PC-3 (cell line): ENCODE measurements around the gene NRL. TPM values are rescaled to one million over a fixed set of nuclear protein-coding genes. Genes with fewer than 3 reads are reported as not detected.

Experiments used
- ATAC-seq: fragments of 200-7000 bp; cut with Tn5 transposase; 2 replicates; pipeline ENCODE4 v1.9.1; 2020; ENCODE audit warnings: mild to moderate bottlenecking, moderate library complexity
- BruUV-seq: library from RNA; stranded (reverse); fragments of 400-500 nt; replicated peaks from 2 replicates; lab custom pipeline; 2021; lab: Mats Ljungman, UMichigan
- CTCF ChIA-PET: fragments of 300-600 bp; sonication (Branson Sonifier 250); formaldehyde crosslinking; loops from one replicate; lab custom pipeline; 2022; ENCODE audit warnings: antibody characterized with exemption; lab: Charles Lee
- POLR2A ChIA-PET: fragments of 300-600 bp; sonication (Branson Sonifier 250); formaldehyde crosslinking; loops from one replicate; lab custom pipeline; 2022; ENCODE audit warnings: antibody characterized with exemption; ENCODE audit not compliant: unreplicated experiment; lab: Charles Lee
- DNase-seq: peaks from one replicate; pipeline ENCODE4 v3.0.0-alpha.2; 2015
- H2AFZ ChIP-seq: fragments of 300-600 bp; sonication (generic); 2 replicates; pipeline ENCODE4 v1.6.0; 2016; ENCODE audit warnings: antibody characterized with exemption, low read length
- H3F3A ChIP-seq: fragments of 300-600 bp; sonication (generic); one replicate; pipeline ENCODE4 v1.6.0; 2017; ENCODE audit warnings: antibody characterized with exemption, low read length, control low read depth, mild to moderate bottlenecking; ENCODE audit not compliant: unreplicated experiment
- H3K27ac ChIP-seq: fragments of 300-600 bp; sonication (generic); 2 replicates; pipeline ENCODE4 v1.5.1; 2016; ENCODE audit warnings: mild to moderate bottlenecking, low read length
- H3K27me3 ChIP-seq: fragments of 300-600 bp; sonication (generic); 2 replicates; pipeline ENCODE4 v1.6.1; 2016; ENCODE audit warnings: low read length, mixed read lengths
- H3K36me3 ChIP-seq: fragments of 300-600 bp; sonication (generic); 2 replicates; pipeline ENCODE4 v1.6.1; 2016; ENCODE audit warnings: low read depth, mixed run types, low read length, mixed read lengths
- H3K4me1 ChIP-seq: fragments of 300-600 bp; sonication (generic); 2 replicates; pipeline ENCODE4 v1.5.1; 2016; ENCODE audit warnings: low read length; ENCODE audit not compliant: insufficient read depth
- H3K4me2 ChIP-seq: fragments of 300-600 bp; sonication (generic); 2 replicates; pipeline ENCODE4 v1.6.0; 2016; ENCODE audit warnings: low read length
- H3K4me3 ChIP-seq: fragments of 300-600 bp; sonication (generic); 2 replicates; pipeline ENCODE4 v1.5.1; 2016; ENCODE audit warnings: mild to moderate bottlenecking, low read length, mixed read lengths
- H3K79me2 ChIP-seq: fragments of 300-600 bp; sonication (generic); 2 replicates; pipeline ENCODE4 v1.6.1; 2017; ENCODE audit warnings: low read length, mixed read lengths
- H3K9ac ChIP-seq: fragments of 300-600 bp; sonication (generic); 2 replicates; pipeline ENCODE4 v1.6.0; 2016; ENCODE audit warnings: mild to moderate bottlenecking, low read length
- H3K9me2 ChIP-seq: fragments of 300-600 bp; sonication (generic); replicated peaks from 2 replicates; pipeline ENCODE4 v1.6.1; 2016; ENCODE audit warnings: mixed run types, low read length, mixed read lengths
- H3K9me3 ChIP-seq: fragments of 300-600 bp; sonication (generic); 2 replicates; pipeline ENCODE4 v1.6.1; 2016; ENCODE audit warnings: low read length, mixed read lengths
- H4K20me1 ChIP-seq: fragments of 300-600 bp; sonication (generic); 2 replicates; pipeline ENCODE4 v1.6.1; 2016; ENCODE audit warnings: low read length, mixed read lengths
- EZH2 ChIP-seq: fragments of 300-600 bp; sonication (generic); IDR thresholded peaks from one replicate; pipeline ENCODE4 v1.6.1; 2017; ENCODE audit warnings: antibody characterized with exemption, mild to moderate bottlenecking, low read length; ENCODE audit not compliant: unreplicated experiment
- EZH2phosphoT487 ChIP-seq: fragments of 300-600 bp; sonication (generic); IDR thresholded peaks from 2 replicates; pipeline ENCODE4 v1.6.1; 2018; ENCODE audit warnings: mild to moderate bottlenecking, antibody characterized with exemption, low read length, borderline replicate concordance
- intact Hi-C: fragments of 100-400 bp; cut with micrococcal nuclease; formaldehyde crosslinking; loops from 2 replicates; pipeline ENCODE4 v1.9.0; 2023
- total RNA-seq: library from RNA; depleted of rRNA; stranded (reverse); fragments of >200 nt; gene quantifications from 2 replicates; pipeline ENCODE4 v1.2.3, GENCODE V29; 2014
- TF ChIP-seq, protein P1 (sequence below): fragments of 300-600 bp; sonication (generic); conservative IDR thresholded peaks from 2 replicates; pipeline ENCODE4 v1.5.1; 2017; ENCODE audit warnings: antibody characterized with exemption, low read depth, mild to moderate bottlenecking, low read length

Gene NRL
- total RNA-seq, 1 experiment from 2014 or later, result 1.5 TPM

DNA sequence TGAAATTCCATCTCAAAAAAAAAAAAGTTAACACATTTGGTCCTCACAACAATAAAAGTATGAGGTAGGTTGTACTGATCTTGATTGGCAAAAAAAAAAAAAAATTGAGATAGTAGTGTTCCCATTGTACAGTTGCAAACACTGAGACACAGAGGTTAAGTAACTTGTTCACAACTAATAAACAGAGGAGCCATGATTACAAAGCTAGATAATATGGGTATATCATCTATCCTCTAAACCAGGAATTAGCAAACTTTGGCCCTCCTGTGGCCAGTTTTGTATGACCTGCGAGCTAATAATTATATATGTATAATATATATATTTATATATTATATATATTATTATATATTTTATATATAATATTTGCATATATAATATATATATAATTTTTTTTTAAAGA lies 19.0 kb upstream of the NRL start:
- no peak overlapping the region for H3K4me2 ChIP-seq
- peaks cover 11% of the 10 kb centered on the region; the same call in 1 of the 2 replicates for H3K36me3 ChIP-seq
- H3K9me3 ChIP-seq, result no peaks in the 10 kb centered on the region
- peaks cover 14% of the 10 kb centered on the region for H3K4me1 ChIP-seq
- no peak for DNase-seq
- POLR2A ChIA-PET, result no interaction called here
- no peak overlapping the region for H3K27ac ChIP-seq
- H3K79me2 ChIP-seq, result peaks cover 13% of the 10 kb centered on the region
- no TSS peak for BruUV-seq
- no peak for ATAC-seq
- no peaks in the 10 kb centered on the region for H4K20me1 ChIP-seq
- H3K9me2 ChIP-seq, result no peaks in the 10 kb centered on the region
- TF ChIP-seq EZH2phosphoT487, result no peak
- TF ChIP-seq, protein P1, sequence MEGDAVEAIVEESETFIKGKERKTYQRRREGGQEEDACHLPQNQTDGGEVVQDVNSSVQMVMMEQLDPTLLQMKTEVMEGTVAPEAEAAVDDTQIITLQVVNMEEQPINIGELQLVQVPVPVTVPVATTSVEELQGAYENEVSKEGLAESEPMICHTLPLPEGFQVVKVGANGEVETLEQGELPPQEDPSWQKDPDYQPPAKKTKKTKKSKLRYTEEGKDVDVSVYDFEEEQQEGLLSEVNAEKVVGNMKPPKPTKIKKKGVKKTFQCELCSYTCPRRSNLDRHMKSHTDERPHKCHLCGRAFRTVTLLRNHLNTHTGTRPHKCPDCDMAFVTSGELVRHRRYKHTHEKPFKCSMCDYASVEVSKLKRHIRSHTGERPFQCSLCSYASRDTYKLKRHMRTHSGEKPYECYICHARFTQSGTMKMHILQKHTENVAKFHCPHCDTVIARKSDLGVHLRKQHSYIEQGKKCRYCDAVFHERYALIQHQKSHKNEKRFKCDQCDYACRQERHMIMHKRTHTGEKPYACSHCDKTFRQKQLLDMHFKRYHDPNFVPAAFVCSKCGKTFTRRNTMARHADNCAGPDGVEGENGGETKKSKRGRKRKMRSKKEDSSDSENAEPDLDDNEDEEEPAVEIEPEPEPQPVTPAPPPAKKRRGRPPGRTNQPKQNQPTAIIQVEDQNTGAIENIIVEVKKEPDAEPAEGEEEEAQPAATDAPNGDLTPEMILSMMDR, result no peak
- no peak for TF ChIP-seq EZH2
- H3F3A ChIP-seq, result no peaks in the 10 kb centered on the region
- CTCF ChIA-PET, result interaction anchor here (0.7 to 1.0 kb wide), 2 partner anchors 32 to 75 kb away, joined by 3 to 6 read pairs; no protein-coding TSS in a partner anchor
- no peak overlapping the region for H3K9ac ChIP-seq
- intact Hi-C loops, result no loop called here
- H3K4me3 ChIP-seq, result no peak overlapping the region
- no peak overlapping the region for H2AFZ ChIP-seq
- H3K27me3 ChIP-seq, result no peaks in the 10 kb centered on the region

GRCh38 chr14:24132976-24133375 lies 18.2 kb upstream of the NRL start:
- no peaks in the 10 kb centered on the region for H3K27me3 ChIP-seq

More at GRCh38 chr14:24132976-24133375, 18.2 kb upstream of the NRL start:
- H3K27ac ChIP-seq, result no peak overlapping the region
- peaks cover 6% of the 10 kb centered on the region; the same call in 1 of the 2 replicates for H3K79me2 ChIP-seq
- H3K9ac ChIP-seq, result no peak overlapping the region
- no peak overlapping the region for H3K4me2 ChIP-seq
- no peak overlapping the region for H3K4me3 ChIP-seq
- no peaks in the 10 kb centered on the region for H4K20me1 ChIP-seq
- BruUV-seq, result no TSS peak
- TF ChIP-seq, protein P1, result no peak
- TF ChIP-seq EZH2phosphoT487 (no peak), EZH2 (no peak)
- H2AFZ ChIP-seq, result no peak overlapping the region
- H3F3A ChIP-seq, result no peaks in the 10 kb centered on the region
- peaks cover 14% of the 10 kb centered on the region for H3K4me1 ChIP-seq
- ATAC-seq (no peak), DNase-seq (no peak)
- intact Hi-C loops, result no loop called here
- POLR2A ChIA-PET, result no interaction called here
- H3K36me3 ChIP-seq, result peaks cover 3% of the 10 kb centered on the region; the same call in 1 of the 2 replicates
- CTCF ChIA-PET, result no interaction called here
- no peaks in the 10 kb centered on the region for H3K9me3 ChIP-seq
- no peaks in the 10 kb centered on the region for H3K9me2 ChIP-seq
